T-helper 17 cell (primary cell): ENCODE data around the gene PHAX. TPM values are rescaled to one million over a fixed set of nuclear protein-coding genes. Genes with fewer than 3 reads are reported as not detected.

Source experiments
- total RNA-seq, 4 donors: library from RNA in 2 of 4; stranded (reverse) in 2 of 4; gene quantifications; one replicate each; pipeline ENCODE4 v1.2.3 and lab custom pipeline; 2022 to 2026

Gene PHAX
- total RNA-seq, 2 donors from 2014 or later = 20.8 to 26.4 TPM

Other genes with a start within 250 kb of the PHAX start
- 10 to 100 TPM in 1 of 2 donors, 1 to 10 TPM in 1; 8.3 to 11.7 TPM for gene GRAMD2B, start 177.5 kb upstream of the PHAX start, total RNA-seq
- gene ALDH7A1, start 5.7 kb upstream of the PHAX start, total RNA-seq = 1 to 10 TPM in 1 of 2 donors, under 1 TPM in 1; 0.91 to 2.1 TPM
- 10 to 100 TPM; 21.6 to 22.2 TPM for gene LMNB1, start 176.2 kb downstream of the PHAX start, total RNA-seq